KBM-7 (cell line): ENCODE data around the gene GLIS1.
"Not testable (repeated sequence)": the region's sequence is repeated elsewhere in the genome, so short reads cannot be mapped to it uniquely, and the experiment has no call there.

ENCODE experiments used
- DNase-seq: peaks from one replicate; pipeline ENCODE4 v3.0.0-alpha.2; 2015
- in situ Hi-C: fragments of 300-500 bp; cut with MboI; formaldehyde crosslinking; loops from 2 replicates; pipeline ENCODE4 v1.14.3; 2020; ENCODE audit warnings: low sequenced_read_pairs, low pct_unique_long_range_greater_than_20kb, mixed read lengths

The GLIS1 gene

GRCh38 chr1:53662169-53662568 lies 76.8 kb downstream of the GLIS1 start:
- in situ Hi-C loops, result no loop called here

DNA sequence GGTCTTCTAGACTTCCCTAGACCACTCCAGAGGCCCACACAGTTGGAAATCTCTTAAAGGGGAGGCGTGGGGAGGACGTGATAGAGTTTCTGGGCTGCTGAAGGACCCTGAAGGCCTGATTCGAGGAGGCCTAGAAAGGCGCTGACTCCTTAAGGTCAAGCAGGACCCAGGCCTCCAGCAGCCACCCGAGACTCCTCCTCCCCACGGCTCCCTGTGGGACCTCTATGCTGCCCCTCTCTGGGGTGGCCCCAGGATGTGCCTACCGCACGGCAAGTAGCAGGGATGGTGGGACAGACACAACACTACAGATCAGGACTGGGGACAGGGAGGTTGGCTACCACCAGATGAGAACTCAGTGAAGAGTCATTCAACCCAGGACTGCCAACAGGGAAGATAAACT lies 77.5 kb downstream of the GLIS1 start:
- in situ Hi-C loops, result no loop called here
- no peak for DNase-seq

More at GRCh38 chr1:53662169-53662568, 76.8 kb downstream of the GLIS1 start:
- DNase-seq, result no peak

DNA sequence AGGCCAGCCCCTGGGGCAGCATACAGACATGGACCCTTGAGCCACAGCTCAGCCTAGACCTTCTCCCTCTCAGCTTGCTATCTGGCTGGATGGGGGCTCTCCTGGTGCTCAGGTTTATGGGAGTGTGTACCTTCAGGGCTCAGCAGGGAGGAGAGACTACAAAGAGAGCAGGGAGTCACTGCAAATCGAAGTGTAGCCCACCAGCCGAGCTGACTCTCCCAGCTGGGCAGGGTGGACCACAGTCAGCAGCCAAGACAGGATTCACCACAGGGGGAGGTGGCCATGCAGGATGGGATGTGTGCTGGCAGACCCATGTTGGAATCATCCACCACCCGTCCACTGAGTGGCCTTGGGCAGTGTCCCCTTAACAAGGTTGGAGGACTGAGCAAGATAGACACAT lies 78.3 kb downstream of the GLIS1 start:
- DNase-seq, result no peak
- in situ Hi-C loops, result no loop called here

DNA sequence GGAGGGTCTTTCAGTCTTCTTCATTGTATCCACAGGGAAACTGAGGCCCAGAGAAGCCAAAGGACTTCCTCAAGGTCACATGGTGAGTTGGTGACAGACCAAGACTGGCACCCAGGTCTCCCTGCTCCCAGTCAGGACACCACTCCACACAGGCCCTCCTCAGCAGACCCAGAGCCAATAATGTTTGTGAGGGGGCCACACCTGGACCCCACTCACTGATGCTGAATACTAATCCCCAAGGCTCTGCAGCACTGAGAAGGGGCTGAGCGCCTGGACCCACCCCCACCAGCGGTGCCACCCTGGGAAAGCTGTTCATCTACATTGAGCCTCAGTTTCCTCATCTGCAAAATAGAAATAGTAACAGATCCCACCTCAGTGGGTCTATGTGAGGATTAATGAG lies 79.5 kb downstream of the GLIS1 start:
- in situ Hi-C loops, result no loop called here
- DNase-seq, result no peak

DNA sequence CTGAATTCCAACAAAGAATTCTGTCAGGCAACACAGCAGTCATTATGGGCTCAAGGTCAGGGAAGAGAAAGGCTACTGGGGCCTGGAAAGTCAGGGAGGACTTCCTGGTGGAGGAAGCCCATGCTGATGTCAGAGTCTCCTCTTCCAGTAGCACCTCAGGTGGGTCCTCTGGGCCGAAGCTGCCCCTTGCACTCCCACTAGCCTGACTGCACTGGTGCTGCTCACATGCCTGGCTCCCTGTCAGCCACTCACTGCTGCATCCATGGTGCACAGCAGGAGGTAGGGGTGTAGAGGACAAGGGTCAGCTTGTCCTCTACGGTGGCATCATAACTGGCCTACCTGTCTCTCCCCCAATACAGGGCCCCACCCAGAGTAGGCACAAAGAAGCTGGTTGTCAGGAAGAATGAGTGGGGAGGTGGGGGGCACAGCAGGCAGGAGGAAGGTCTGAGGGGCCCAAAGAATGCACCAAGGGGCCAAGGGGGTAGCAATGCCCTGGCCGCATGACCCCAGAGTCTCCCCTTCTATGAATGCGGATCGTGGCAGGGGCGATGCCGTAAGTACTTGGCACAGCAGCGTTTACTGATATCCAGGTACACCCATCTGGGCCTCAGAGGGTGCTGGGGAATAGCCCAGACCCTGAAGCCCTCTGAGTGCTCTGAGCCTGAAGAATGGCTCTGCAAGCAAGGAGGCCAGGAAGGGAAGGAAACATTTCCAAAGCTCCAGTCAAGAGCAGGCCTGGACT lies 80.3 kb downstream of the GLIS1 start:
- in situ Hi-C loops, result no loop called here
- no peak for DNase-seq

- no peak for DNase-seq
- in situ Hi-C loops, result no loop called here
Measured at GRCh38 chr1:53657891-53658396, 81.0 kb downstream of the GLIS1 start.

GRCh38 chr1:53657531-53657805 lies 81.5 kb downstream of the GLIS1 start:
- in situ Hi-C loops, result no loop called here
- DNase-seq, result no peak

DNA sequence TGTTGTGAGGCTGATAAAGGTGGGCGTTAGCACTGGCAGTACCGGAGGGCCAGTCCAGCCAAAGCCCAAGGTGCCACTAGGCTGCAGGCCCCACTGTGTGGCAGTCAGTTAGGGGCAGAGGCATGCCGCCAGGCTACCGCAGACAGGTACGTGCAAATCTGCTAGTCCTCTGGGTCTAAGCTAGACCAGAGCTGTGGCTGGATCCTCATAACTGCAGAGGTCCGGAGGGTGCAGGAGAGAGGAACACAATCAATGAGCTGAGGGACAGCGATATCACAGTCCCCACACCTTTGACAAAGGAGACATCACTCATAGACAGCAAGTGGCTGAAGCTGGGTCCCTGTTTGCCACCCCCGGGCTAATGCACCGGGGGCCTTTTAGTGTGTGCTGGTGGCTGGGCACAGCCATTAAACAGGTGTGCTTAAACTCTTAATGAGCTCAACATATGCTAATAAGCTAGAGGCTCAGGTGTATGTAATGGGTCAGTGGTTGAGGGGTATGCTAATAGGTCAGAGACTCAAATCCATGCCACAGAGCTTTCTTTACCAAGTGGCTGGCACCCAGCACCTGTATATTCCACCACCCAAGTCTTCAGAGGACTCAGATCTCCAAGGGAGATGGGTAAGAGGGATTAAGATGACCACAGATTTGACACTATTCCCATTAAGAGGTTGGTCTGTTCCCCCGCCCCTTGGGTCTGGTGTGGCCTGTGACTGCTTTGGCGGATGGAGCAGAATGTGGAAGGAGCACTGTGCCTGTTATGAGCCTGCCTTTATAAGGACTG lies 82.0 kb downstream of the GLIS1 start:
- DNase-seq, result no peak
- in situ Hi-C loops, result no loop called here

DNA sequence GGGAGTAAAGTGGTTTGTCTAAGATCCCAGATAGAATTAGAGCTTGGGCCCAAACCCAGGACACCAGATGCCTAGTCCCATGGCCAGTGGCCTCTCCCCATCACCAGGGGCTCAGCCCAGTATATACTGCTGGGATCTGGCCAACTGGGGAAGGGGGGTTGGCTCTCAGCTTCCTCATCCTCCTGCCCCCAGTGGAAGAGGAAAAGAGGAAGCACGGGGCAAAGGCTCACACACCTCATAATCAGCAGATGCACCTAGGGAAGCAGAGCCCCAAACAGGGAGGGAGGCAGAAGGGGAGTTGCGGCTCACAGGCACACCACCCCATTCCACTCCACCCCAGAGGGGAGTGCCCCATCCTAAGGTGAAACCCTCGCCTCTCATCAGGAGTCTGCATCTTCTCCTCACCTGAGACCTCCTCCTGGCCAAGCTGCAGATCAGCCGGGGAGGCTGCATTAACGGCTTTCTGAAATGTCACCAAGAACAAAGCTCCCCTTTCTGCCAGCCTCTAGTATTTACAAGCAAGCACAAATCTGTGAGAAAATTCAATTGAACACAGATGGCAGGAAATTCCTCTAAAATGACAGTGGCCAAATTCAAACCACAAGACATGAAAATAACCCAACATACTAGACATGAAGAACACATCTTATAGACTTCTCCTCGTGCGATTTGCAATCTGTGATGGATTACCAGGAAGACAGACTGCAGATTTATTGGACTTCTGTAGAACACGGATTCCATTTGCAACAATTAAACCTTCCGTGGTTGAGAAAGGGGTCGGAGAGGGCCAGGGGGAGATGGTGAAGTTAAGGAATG lies 82.8 kb downstream of the GLIS1 start:
- in situ Hi-C loops, result no loop called here
- DNase-seq, result peak; percentile 43

DNA sequence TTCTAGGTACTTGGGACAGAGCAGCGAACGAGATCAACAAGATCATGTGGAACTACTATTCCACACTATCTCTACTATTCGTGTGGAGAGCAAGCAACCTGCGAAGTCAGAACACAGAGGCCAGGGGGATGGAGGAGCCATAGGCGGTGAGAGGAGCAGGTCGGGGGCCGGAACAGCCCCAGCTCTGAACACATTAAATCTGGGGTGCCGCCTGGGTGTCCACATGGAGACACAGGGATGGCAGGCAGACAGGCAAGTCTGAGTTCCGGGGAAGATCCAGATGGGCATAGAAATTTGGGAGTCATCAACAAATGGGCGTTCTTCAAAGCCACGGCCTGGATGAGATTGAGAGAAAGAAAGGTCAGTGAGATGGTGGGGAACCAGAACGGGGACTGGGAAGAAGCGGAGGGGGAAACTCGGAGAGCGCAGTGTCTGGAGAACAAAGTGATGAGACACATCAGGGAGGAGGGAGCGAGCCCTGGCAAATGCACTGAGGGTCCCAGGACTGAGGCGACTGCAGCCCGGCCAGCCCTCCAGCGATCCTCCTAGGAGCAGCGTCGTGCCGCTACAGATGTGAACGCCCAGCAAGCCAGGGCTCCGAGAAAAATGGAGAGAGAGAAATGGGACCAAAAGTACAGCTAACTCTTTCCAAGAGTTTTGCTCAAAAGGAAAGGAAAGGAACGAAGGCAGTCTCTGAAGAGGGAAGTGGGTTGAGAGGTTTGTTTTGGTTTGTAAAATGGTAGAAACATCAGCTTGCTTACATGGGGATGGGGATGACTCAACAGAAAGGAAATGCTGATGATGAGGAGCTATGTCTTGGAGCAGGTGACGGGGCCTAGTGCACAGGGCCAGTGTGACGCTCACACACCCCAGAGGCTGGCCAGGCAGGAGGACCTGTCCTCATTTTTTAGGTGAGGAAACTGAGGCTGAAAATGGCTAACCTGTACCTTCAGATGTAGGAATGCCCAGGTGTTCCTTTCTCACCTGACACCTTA lies 84.5 kb downstream of the GLIS1 start:
- no peak for DNase-seq
- in situ Hi-C loops, result no loop called here

GRCh38 chr1:53653631-53654030 lies 85.3 kb downstream of the GLIS1 start:
- in situ Hi-C loops, result no loop called here
- DNase-seq, result no peak

DNA sequence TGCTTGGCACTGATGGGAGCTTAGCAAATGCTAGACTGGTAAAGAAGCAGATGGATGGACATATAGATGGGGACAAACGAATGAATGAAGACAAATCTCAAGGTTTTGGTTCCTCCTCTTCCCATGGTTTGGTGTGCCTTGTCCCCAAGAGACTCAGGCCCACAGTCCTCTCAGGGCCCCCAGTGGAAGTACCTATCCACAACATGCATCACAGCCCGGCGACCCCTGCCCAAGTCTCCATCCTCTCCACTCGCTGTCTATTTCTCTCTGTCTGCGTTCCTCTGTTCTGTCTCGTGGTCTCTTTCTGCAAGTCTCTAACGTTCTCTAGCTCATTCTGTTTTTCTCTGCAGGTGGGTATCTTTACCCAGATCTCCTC lies 85.8 kb downstream of the GLIS1 start:
- in situ Hi-C loops, result no loop called here
- no peak for DNase-seq

DNA sequence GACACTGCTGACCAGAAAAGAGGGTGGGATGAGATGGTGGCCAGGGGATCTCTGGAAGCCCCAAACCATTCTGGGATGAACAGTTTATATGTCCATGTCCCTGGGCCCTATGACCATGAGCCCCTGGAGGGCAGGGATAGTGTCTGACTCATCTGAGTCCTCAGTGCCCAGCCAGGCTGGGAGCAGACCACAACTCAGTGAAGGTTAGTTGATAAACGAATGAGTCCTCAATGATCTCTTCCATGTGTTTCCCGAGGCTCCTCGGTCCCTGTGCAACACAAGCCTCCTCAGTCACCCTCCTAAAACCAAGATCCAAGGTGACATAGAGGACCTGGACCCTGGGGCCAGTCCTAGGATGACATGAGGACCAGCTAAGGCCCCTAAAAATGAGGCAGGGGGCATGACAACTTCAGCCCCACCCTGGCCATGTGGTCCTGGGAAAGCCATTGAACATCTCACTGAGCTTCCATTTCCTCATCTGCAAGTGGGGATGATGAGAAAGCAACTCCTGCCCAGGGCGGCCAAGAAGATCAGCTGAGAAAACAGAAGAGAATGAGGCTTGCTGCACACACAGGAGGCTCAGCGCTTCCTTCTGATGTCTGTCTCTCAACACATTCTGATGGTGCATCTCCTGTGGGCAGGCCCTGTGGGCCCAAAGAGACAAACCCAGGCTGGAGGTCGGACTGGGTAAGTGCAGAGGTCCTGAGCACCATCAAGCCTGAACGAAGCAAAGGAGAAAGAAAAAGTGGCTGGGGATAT lies 86.3 kb downstream of the GLIS1 start:
- in situ Hi-C loops, result no loop called here
- DNase-seq, result no peak

- in situ Hi-C loops, result no loop called here
- DNase-seq, result no peak
Measured at GRCh38 chr1:53651356-53651755, 87.6 kb downstream of the GLIS1 start.

GRCh38 chr1:53648516-53648915 lies 90.4 kb downstream of the GLIS1 start:
- in situ Hi-C loops, result no loop called here
- no peak for DNase-seq

- DNase-seq, in situ Hi-C loops: not testable (repeated sequence)
Measured at GRCh38 chr1:53647915-53648314, 91.0 kb downstream of the GLIS1 start.

DNA sequence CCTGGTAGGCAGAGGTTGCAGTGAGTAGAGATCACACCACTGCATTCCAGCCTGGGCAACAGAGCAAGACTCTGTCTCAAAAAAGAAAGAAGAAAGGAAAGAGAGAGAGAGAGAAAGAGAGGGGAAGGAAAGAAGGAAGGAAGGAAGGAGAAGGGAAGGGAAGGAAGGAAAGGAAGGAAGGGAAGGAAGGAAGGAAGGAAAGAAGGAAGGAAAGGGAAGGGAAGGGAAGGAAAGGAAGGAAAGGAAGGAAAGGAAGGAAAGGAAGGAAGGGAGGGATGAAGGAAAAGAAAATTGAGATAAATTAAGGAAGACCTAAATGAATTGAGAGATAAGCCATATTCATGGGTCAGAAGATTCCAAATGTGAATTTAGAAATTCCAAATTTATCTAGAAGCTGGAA lies 92.2 kb downstream of the GLIS1 start:
- no peak for DNase-seq
- in situ Hi-C loops, result no loop called here

GRCh38 chr1:53645690-53646078 lies 93.3 kb downstream of the GLIS1 start:
- DNase-seq, result no peak
- in situ Hi-C loops, result no loop called here
